GM12892 (cell line): Measurements from ENCODE around the gene ALPK3.

Experiments used
- POLR2A ChIP-seq: IDR thresholded peaks from 2 replicates; pipeline ENCODE4 v1.6.1; 2011; ENCODE audit warnings: low read depth, low read length, control low read depth
- POLR2AphosphoS5 ChIP-seq: IDR thresholded peaks from 2 replicates; pipeline ENCODE4 v1.6.1; 2011; ENCODE audit warnings: low read depth, low read length, control low read depth
- TAF1 ChIP-seq: IDR thresholded peaks from 2 replicates; pipeline ENCODE4 v1.6.1; 2011; ENCODE audit warnings: low read depth, mild to moderate bottlenecking, control low read depth, low read length, borderline replicate concordance

- TF ChIP-seq POLR2A (no peak), POLR2AphosphoS5 (no peak), TAF1 (no peak)
These were observed 3.2 kb upstream of the ALPK3 start for GRCh38 chr15:84813931-84814330.
